ENCODE measurements around the gene MED1.
"Not testable (repeated sequence)": the region's sequence is repeated elsewhere in the genome, so short reads cannot be mapped to it uniquely, and the experiment has no call there.

Gene MED1

DNA sequence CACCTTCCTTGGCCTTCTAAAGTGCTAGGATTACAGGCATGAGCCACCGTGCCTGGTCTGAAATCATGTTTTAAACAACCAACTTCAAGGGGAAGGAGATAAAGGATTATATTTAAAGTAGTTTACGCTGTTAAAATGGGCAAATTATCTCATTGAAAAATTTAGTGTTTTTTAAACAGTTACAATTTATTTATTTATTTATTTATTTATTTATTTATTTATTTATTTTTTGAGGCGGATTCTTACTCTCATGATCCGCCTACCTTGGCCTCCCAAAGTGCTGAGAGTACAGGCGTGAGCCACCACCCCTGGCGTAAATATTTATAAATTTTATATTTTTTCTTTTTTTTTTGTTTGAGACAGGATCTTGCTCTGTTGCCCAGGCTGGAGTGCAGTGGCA, 32.4 kb upstream of the MED1 start:
- no peak for FAIRE-seq
- no peak for DNase-seq (ENCODE audit: insufficient read length, low spot score)
- TF ChIP-seq, protein P1, sequence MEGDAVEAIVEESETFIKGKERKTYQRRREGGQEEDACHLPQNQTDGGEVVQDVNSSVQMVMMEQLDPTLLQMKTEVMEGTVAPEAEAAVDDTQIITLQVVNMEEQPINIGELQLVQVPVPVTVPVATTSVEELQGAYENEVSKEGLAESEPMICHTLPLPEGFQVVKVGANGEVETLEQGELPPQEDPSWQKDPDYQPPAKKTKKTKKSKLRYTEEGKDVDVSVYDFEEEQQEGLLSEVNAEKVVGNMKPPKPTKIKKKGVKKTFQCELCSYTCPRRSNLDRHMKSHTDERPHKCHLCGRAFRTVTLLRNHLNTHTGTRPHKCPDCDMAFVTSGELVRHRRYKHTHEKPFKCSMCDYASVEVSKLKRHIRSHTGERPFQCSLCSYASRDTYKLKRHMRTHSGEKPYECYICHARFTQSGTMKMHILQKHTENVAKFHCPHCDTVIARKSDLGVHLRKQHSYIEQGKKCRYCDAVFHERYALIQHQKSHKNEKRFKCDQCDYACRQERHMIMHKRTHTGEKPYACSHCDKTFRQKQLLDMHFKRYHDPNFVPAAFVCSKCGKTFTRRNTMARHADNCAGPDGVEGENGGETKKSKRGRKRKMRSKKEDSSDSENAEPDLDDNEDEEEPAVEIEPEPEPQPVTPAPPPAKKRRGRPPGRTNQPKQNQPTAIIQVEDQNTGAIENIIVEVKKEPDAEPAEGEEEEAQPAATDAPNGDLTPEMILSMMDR (IDR thresholded peaks at IDR 0.05; ENCODE audit: insufficient read depth, missing control alignments) = no peak

DNA sequence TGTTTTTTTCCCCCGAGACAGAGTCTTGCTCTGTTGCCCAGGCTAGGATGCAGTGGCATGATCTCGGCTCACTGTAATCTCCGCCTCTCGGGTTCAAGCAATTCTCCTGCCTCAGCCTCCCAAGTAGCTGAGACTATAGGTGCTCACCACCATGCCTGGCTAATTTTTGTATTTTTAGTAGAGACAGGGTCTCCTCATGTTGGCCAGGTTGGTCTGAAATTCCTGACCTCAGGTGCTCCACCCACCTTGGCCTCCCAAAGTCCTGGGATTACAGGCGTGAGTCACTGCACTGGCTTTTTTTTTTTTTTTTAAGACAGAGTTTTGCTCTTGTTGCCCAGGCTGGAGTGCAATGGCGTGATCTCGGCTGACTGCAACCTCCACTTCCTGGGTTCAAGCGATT, 28.6 kb upstream of the MED1 start:
- not testable (repeated sequence) for FAIRE-seq; DNase-seq (ENCODE audit: insufficient read length, low spot score)

DNA sequence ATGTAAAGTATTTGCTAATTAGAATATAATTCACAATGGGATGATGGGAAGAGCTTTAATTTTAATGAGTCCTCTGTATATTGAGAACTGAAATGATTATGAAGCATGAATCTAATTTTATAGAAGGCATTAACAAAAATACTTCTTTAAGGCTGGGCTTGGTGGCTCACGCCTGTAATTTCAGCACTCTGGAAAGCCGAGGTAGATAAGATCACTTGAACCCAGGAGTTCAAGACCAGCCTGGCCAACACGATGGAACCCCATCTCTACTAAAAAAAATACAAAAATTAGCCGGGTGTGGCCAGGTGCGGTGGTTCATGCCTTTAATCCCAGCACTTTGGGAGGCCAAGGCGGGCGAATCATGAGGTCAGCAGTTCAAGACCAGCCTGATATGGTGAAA, 22.2 kb upstream of the MED1 start:
- TF ChIP-seq, protein P1 (IDR thresholded peaks at IDR 0.05; ENCODE audit: insufficient read depth, missing control alignments) = no peak
- no peak for FAIRE-seq

DNA sequence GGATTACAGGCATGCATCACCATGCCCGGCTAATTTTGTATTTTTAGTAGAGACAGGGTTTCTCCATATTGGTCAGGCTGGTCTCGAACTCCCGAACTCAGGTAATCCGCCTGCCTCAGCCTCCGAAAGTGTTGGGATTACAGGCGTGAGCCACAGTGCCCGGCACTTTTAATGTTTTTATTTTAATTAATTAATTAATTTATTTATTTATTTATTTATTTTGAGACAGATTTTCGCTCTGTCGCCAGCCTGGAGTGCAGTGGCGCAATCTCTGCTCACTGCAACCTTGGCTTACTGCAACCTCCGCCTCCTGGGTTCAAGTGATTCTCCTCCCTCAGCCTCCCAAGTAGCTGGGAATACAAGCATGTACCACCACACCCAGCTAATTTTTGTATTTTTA, 17.5 kb upstream of the MED1 start:
- DNase-seq (ENCODE audit: insufficient read length, low spot score); FAIRE-seq: not testable (repeated sequence)

More for the DNA sequence above, 22.2 kb upstream of the MED1 start:
- no peak for DNase-seq (ENCODE audit: insufficient read length, low spot score)

DNA sequence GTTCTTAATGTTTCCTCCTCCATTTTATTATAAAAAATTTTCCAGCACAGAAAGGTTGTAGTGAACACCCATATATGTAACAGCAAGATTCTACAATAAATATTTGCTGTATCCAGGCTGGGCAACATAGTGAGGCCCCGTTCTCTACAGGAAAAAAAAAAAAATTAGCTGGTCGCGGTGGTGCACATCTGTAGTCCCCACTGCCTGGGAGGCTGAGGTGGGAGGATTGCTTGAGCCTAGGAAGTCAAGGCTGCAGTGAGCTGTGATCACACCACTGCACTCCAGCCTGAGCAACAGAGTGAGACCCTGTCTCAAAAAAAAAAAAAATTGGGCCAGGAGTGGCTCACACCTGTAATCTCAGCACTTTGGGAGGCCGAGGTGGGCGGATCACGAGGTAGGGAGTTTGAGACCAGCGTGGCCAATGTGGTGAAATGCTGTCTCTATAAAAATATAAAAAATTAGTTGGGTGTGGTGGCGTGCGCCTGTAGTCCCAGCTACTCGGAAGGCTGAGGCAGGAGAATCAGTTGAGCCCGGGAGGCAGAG, 13.6 kb upstream of the MED1 start:
- not testable (repeated sequence) for DNase-seq (ENCODE audit: insufficient read length, low spot score); FAIRE-seq

DNA sequence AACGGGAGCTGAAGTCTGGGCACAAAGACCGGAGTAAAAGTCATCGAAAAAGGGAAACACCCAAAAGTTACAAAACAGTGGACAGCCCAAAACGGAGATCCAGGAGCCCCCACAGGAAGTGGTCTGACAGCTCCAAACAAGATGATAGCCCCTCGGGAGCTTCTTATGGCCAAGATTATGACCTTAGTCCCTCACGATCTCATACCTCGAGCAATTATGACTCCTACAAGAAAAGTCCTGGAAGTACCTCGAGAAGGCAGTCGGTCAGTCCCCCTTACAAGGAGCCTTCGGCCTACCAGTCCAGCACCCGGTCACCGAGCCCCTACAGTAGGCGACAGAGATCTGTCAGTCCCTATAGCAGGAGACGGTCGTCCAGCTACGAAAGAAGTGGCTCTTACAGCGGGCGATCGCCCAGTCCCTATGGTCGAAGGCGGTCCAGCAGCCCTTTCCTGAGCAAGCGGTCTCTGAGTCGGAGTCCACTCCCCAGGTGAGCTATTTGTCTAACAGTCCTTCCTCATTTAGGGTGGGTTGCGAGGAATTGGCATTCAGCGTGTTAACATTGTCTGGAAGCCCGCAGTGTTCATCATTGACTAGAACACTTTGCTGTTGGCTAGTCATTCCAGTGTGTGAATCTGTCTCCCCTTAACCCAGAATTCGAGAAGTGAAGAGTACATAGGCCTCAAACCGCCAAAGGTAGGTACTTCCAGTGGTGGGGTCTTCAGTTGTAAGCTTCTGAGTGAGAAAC, 11.7 kb upstream of the MED1 start:
- DNase-seq (ENCODE audit: insufficient read length, low spot score) (no peak), FAIRE-seq (no peak)
- TF ChIP-seq, protein P1 (IDR thresholded peaks at IDR 0.05; ENCODE audit: insufficient read depth, missing control alignments) = no peak

DNA sequence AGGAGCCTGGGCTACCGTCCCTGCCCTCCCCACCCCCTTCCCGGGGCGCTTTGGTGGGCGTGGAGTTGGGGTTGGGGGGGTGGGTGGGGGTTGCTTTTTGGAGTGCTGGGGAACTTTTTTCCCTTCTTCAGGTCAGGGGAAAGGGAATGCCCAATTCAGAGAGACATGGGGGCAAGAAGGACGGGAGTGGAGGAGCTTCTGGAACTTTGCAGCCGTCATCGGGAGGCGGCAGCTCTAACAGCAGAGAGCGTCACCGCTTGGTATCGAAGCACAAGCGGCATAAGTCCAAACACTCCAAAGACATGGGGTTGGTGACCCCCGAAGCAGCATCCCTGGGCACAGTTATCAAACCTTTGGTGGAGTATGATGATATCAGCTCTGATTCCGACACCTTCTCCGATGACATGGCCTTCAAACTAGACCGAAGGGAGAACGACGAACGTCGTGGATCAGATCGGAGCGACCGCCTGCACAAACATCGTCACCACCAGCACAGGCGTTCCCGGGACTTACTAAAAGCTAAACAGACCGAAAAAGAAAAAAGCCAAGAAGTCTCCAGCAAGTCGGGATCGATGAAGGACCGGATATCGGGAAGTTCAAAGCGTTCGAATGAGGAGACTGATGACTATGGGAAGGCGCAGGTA, 11.0 kb upstream of the MED1 start:
- TF ChIP-seq, protein P1 (IDR thresholded peaks at IDR 0.05; ENCODE audit: insufficient read depth, missing control alignments) = no peak
- DNase-seq (ENCODE audit: insufficient read length, low spot score) (no peak), FAIRE-seq (no peak)

DNA sequence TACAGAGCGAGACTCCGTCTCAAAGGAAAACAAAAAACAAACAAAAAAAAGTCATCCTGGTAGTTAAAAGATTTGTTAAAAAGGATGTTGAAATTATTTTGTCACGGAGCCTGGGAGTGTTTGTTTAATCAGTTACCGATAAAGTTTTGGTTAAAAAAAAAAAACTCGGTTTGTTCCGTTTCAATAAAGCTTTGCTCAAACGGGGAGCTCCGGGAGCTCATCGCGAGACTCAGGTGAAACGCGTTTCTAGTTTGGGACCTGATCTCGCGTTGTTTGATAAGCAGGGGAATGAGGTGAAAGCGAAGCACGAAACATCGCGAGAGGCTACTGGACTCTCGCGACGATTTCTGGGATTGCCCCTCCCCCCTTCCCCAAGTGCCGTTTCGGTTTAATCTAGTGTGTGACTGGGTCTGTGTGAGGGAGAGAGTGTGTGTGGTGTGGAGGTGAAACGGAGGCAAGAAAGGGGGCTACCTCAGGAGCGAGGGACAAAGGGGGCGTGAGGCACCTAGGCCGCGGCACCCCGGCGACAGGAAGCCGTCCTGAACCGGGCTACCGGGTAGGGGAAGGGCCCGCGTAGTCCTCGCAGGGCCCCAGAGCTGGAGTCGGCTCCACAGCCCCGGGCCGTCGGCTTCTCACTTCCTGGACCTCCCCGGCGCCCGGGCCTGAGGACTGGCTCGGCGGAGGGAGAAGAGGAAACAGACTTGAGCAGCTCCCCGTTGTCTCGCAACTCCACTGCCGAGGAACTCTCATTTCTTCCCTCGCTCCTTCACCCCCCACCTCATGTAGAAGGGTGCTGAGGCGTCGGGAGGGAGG, 10.3 kb upstream of the MED1 start, which contains the start of gene CDK12:
Gene CDK12 (plus strand): TSS at position 374 of the 813 bp plus-strand sequence. CDS start 586 bp downstream, outside the sequence.
- TF ChIP-seq, protein P1 (IDR thresholded peaks at IDR 0.05; ENCODE audit: insufficient read depth, missing control alignments) = no peak
- FAIRE-seq (no peak), DNase-seq (ENCODE audit: insufficient read length, low spot score) (peak; percentile 78)
